HEK293 (cell line): ENCODE data around the gene GUCY2F.

Experiments used
- CTCF ChIA-PET: fragments of 350-600 bp; formaldehyde crosslinking; extraction: SDS; loops from one replicate; lab custom pipeline; 2021; ENCODE audit warnings: antibody characterized with exemption; lab: Yijun Ruan, JAX
- POLR2A ChIA-PET: fragments of 300-600 bp; formaldehyde crosslinking; extraction: SDS; loops from one replicate; lab custom pipeline; 2020; ENCODE audit warnings: antibody characterized with exemption, inconsistent platforms; lab: Yijun Ruan, JAX
- H3K27ac ChIP-seq: fragments of 200-500 bp; sonication (Bioruptor generic); 2 replicates; pipeline ENCODE4 v1.5.1; 2014; ENCODE audit warnings: low read depth, low read length, control low read depth, inconsistent platforms; ENCODE audit errors: extremely low read depth
- H3K36me3 ChIP-seq, 2 experiments: fragments of 200-500 bp in 1 of 2; sonication (Bioruptor generic) in 1 of 2; 1 replicate in 1 of 2; 2 replicates in 1 of 2; pipeline ENCODE4 v1.5.1; 2014 to 2017; ENCODE audit warnings: inconsistent platforms in 2 of 2, low read length in 2 of 2; ENCODE audit not compliant: control insufficient read depth in 2 of 2, insufficient read depth in 1 of 2
- H3K4me1 ChIP-seq: fragments of 200-500 bp; sonication (Bioruptor generic); 2 replicates; pipeline ENCODE4 v1.5.1; 2014; ENCODE audit warnings: mild to moderate bottlenecking, low read length, inconsistent platforms; ENCODE audit not compliant: control insufficient read depth, insufficient read depth
- H3K4me3 ChIP-seq: 2 replicates; pipeline ENCODE4 v1.5.1; 2011; ENCODE audit warnings: low read depth, mild to moderate bottlenecking, control low read depth, low read length, moderate library complexity
- H3K9me3 ChIP-seq: fragments of 200-500 bp; sonication (Bioruptor generic); 2 replicates; pipeline ENCODE4 v1.5.1; 2014; ENCODE audit warnings: low read depth, low read length, inconsistent platforms; ENCODE audit not compliant: control insufficient read depth, insufficient read depth
- HOXC10 ChIP-seq: sonication (generic); formaldehyde crosslinking; IDR thresholded peaks from 2 replicates; pipeline ENCODE4 v1.8.1; 2023; ENCODE audit warnings: mild to moderate bottlenecking, missing genetic modification reagents
- KLF8 ChIP-seq: fragments of 450-650 bp; formaldehyde crosslinking; IDR thresholded peaks from 2 replicates; pipeline ENCODE4 v1.5.1; 2016; ENCODE audit warnings: missing biosample characterization, missing genetic modification characterization
- MEIS1 ChIP-seq: sonication (generic); formaldehyde crosslinking; IDR thresholded peaks from 2 replicates; pipeline ENCODE4 v1.8.1; 2022; ENCODE audit warnings: missing genetic modification reagents, mild to moderate bottlenecking, borderline replicate concordance
- SALL2 ChIP-seq: fragments of 450-650 bp; formaldehyde crosslinking; IDR thresholded peaks from 2 replicates; pipeline ENCODE4 v1.5.0; 2017; ENCODE audit warnings: missing biosample characterization, mild to moderate bottlenecking, missing genetic modification characterization, borderline replicate concordance
- SETDB1 ChIP-seq: IDR thresholded peaks from one replicate; pipeline ENCODE4 v1.6.1; 2017; ENCODE audit warnings: mild to moderate bottlenecking, low read length, moderate library complexity, mixed read lengths; ENCODE audit not compliant: insufficient read length
- ZFP37 ChIP-seq: fragments of 450-650 bp; formaldehyde crosslinking; IDR thresholded peaks from 2 replicates; pipeline ENCODE4 v1.5.1; 2016; ENCODE audit warnings: missing biosample characterization, missing genetic modification characterization
- ZNF114 ChIP-seq: fragments of 450-650 bp; formaldehyde crosslinking; IDR thresholded peaks from 2 replicates; pipeline ENCODE4 v1.5.0; 2017; ENCODE audit warnings: missing biosample characterization, missing genetic modification characterization
- ZNF175 ChIP-seq: fragments of 450-650 bp; formaldehyde crosslinking; IDR thresholded peaks from 2 replicates; pipeline ENCODE4 v1.5.1; 2016; ENCODE audit warnings: missing biosample characterization, missing genetic modification characterization
- ZNF19 ChIP-seq: fragments of 450-650 bp; formaldehyde crosslinking; IDR thresholded peaks from 2 replicates; pipeline ENCODE4; 2016; ENCODE audit warnings: missing biosample characterization, missing genetic modification characterization, low read depth
- ZNF23 ChIP-seq: fragments of 450-650 bp; formaldehyde crosslinking; IDR thresholded peaks from 2 replicates; pipeline ENCODE4 v1.5.1; 2016; ENCODE audit warnings: missing biosample characterization, missing genetic modification characterization, borderline replicate concordance
- ZNF24 ChIP-seq: fragments of 450-650 bp; formaldehyde crosslinking; IDR thresholded peaks from 2 replicates; pipeline ENCODE4 v1.5.1; 2016; ENCODE audit warnings: missing biosample characterization, missing genetic modification characterization
- ZNF266 ChIP-seq: fragments of 450-650 bp; formaldehyde crosslinking; IDR thresholded peaks from 2 replicates; pipeline ENCODE4 v1.5.1; 2016; ENCODE audit warnings: missing biosample characterization, missing genetic modification characterization, low read depth
- ZNF302 ChIP-seq: fragments of 450-650 bp; formaldehyde crosslinking; IDR thresholded peaks from 2 replicates; pipeline ENCODE4 v1.5.1; 2016; ENCODE audit warnings: missing biosample characterization, missing genetic modification characterization, low read depth
- ZNF335 ChIP-seq: fragments of 450-650 bp; formaldehyde crosslinking; conservative IDR thresholded peaks from 2 replicates; pipeline ENCODE4 v1.5.1; 2016; ENCODE audit warnings: missing biosample characterization, missing genetic modification characterization
- ZNF354C ChIP-seq: fragments of 450-650 bp; formaldehyde crosslinking; IDR thresholded peaks from 2 replicates; pipeline ENCODE4 v1.5.1; 2016; ENCODE audit warnings: missing biosample characterization, missing genetic modification characterization, low read depth, borderline replicate concordance
- ZNF521 ChIP-seq: fragments of 450-650 bp; formaldehyde crosslinking; IDR thresholded peaks from 2 replicates; pipeline ENCODE4 v1.5.1; 2017; ENCODE audit warnings: missing biosample characterization, mild to moderate bottlenecking, missing genetic modification characterization
- ZNF544 ChIP-seq: fragments of 450-650 bp; formaldehyde crosslinking; IDR thresholded peaks from 2 replicates; pipeline ENCODE4 v1.5.0; 2017; ENCODE audit warnings: missing biosample characterization, missing genetic modification characterization
- ZNF549 ChIP-seq: fragments of 450-650 bp; IDR thresholded peaks from 2 replicates; pipeline ENCODE4 v1.5.1; 2018; ENCODE audit warnings: missing biosample characterization, missing genetic modification characterization, mild to moderate bottlenecking, inconsistent platforms, moderate library complexity
- ZNF701 ChIP-seq: fragments of 450-650 bp; formaldehyde crosslinking; IDR thresholded peaks from 2 replicates; pipeline ENCODE4 v1.5.1; 2016; ENCODE audit warnings: missing biosample characterization, missing genetic modification characterization
- ZNF768 ChIP-seq: fragments of 450-650 bp; formaldehyde crosslinking; IDR thresholded peaks from 2 replicates; pipeline ENCODE4 v1.5.1; 2018; ENCODE audit warnings: missing biosample characterization, mild to moderate bottlenecking, missing genetic modification characterization
- ZSCAN30 ChIP-seq: fragments of 450-650 bp; IDR thresholded peaks from 2 replicates; pipeline ENCODE4 v1.5.1; 2018; ENCODE audit warnings: missing biosample characterization, mild to moderate bottlenecking, missing genetic modification characterization, moderate library complexity
- TF ChIP-seq, protein P1 (sequence below): fragments of 450-650 bp; formaldehyde crosslinking; conservative IDR thresholded peaks from 2 replicates; pipeline ENCODE4 v1.5.1; 2016; ENCODE audit warnings: low read depth, missing biosample characterization, missing genetic modification characterization
- TF ChIP-seq, protein P2 (sequence below): fragments of 450-650 bp; formaldehyde crosslinking; IDR thresholded peaks from 2 replicates; pipeline ENCODE4 v1.5.1; 2016; ENCODE audit warnings: missing biosample characterization, missing genetic modification characterization

The GUCY2F gene

GRCh38 chrX:109362101-109362500, 119.8 kb downstream of the GUCY2F start (continued):
- TF ChIP-seq, protein P1, sequence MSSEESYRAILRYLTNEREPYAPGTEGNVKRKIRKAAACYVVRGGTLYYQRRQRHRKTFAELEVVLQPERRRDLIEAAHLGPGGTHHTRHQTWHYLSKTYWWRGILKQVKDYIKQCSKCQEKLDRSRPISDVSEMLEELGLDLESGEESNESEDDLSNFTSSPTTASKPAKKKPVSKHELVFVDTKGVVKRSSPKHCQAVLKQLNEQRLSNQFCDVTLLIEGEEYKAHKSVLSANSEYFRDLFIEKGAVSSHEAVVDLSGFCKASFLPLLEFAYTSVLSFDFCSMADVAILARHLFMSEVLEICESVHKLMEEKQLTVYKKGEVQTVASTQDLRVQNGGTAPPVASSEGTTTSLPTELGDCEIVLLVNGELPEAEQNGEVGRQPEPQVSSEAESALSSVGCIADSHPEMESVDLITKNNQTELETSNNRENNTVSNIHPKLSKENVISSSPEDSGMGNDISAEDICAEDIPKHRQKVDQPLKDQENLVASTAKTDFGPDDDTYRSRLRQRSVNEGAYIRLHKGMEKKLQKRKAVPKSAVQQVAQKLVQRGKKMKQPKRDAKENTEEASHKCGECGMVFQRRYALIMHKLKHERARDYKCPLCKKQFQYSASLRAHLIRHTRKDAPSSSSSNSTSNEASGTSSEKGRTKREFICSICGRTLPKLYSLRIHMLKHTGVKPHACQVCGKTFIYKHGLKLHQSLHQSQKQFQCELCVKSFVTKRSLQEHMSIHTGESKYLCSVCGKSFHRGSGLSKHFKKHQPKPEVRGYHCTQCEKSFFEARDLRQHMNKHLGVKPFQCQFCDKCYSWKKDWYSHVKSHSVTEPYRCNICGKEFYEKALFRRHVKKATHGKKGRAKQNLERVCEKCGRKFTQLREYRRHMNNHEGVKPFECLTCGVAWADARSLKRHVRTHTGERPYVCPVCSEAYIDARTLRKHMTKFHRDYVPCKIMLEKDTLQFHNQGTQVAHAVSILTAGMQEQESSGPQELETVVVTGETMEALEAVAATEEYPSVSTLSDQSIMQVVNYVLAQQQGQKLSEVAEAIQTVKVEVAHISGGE (tag by site-specific recombination), result no peak
- TF ChIP-seq SETDB1 (no peak), MEIS1 (CRISPR knock-in tag) (no peak), ZSCAN30 (tag by site-specific recombination) (no peak), ZNF544 (no peak), SALL2 (tag by site-specific recombination) (no peak)

DNA sequence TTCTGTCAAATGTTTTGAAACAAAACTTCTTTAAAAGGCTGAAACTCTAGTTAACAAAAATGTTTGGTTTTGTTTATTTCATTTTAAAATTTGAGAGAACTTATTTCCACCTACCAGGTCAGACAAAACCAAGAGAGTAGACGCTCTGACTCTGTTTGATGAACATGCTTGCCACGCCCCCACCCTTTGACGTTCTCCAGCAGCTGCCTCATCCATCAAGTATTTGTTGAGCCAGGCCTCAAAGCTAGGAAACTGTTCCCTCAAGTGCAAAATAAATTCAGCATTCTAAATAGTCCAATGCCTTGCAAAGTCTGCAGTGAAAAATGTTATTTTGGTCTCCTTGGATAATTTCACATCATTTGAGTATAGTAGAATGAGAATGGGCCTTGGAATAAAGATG, 121.6 kb downstream of the GUCY2F start:
- no peak overlapping the region for H3K27ac ChIP-seq
- no peaks in the 10 kb centered on the region for H3K4me1 ChIP-seq
- CTCF ChIA-PET, result no interaction called here
- H3K4me3 ChIP-seq, result no peak overlapping the region
- H3K36me3 ChIP-seq, result no peaks in the 10 kb centered on the region
- no peaks in the 10 kb centered on the region for H3K9me3 ChIP-seq
- no peak for TF ChIP-seq SALL2 (tag by site-specific recombination)
- no peak for TF ChIP-seq ZNF19
- TF ChIP-seq ZNF302 (tag by site-specific recombination), result no peak
- no peak for TF ChIP-seq ZNF768 (tag by site-specific recombination)
- TF ChIP-seq ZNF354C (tag by site-specific recombination), result no peak
- no peak for TF ChIP-seq ZNF114
- no peak for TF ChIP-seq ZNF701 (tag by site-specific recombination)
- no peak for TF ChIP-seq ZNF266 (tag by site-specific recombination)
- TF ChIP-seq ZNF335 (tag by site-specific recombination), result no peak
- TF ChIP-seq ZNF24 (tag by site-specific recombination), result no peak
- no peak for TF ChIP-seq ZNF23 (tag by site-specific recombination)
- TF ChIP-seq ZNF549 (tag by site-specific recombination), result no peak
- TF ChIP-seq ZNF521, result no peak
- no peak for TF ChIP-seq ZFP37 (tag by site-specific recombination)
- TF ChIP-seq HOXC10 (CRISPR knock-in tag), result no peak
- no peak for TF ChIP-seq KLF8 (tag by site-specific recombination)
- no peak for TF ChIP-seq ZNF175
- TF ChIP-seq, protein P2, sequence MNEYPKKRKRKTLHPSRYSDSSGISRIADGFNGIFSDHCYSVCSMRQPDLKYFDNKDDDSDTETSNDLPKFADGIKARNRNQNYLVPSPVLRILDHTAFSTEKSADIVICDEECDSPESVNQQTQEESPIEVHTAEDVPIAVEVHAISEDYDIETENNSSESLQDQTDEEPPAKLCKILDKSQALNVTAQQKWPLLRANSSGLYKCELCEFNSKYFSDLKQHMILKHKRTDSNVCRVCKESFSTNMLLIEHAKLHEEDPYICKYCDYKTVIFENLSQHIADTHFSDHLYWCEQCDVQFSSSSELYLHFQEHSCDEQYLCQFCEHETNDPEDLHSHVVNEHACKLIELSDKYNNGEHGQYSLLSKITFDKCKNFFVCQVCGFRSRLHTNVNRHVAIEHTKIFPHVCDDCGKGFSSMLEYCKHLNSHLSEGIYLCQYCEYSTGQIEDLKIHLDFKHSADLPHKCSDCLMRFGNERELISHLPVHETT (tag by site-specific recombination), result no peak
- POLR2A ChIA-PET, result no interaction called here
